AG04449 (cell line): ENCODE data around the gene ENTREP1.
A peak's percentile ranks its signal among the peaks of the same experiment; 100 is the strongest.

Experiments used
- CTCF ChIA-PET: fragments of 350-600 bp; formaldehyde crosslinking; extraction: SDS; loops from one replicate; lab custom pipeline; 2021; ENCODE audit warnings: antibody characterized with exemption; lab: Yijun Ruan, JAX
- POLR2A ChIA-PET: fragments of 400-600, 350-600 bp; formaldehyde crosslinking; extraction: SDS; loops from one replicate; lab custom pipeline; 2020; ENCODE audit warnings: antibody characterized with exemption, inconsistent platforms; lab: Yijun Ruan, JAX
- DNase-seq: peaks from one replicate; pipeline ENCODE4 v3.0.0-alpha.2; 2010; ENCODE audit warnings: low read depth, low spot score
- H3K4me3 ChIP-seq: 2 replicates; pipeline ENCODE4 v1.5.1; 2011; ENCODE audit warnings: low read depth, mild to moderate bottlenecking, control low read depth, low read length
- TF ChIP-seq, protein P1 (sequence below): IDR thresholded peaks from one replicate; pipeline ENCODE4 v1.5.1; 2011; ENCODE audit warnings: mild to moderate bottlenecking, moderate library complexity, low read length, control low read depth, inconsistent platforms; ENCODE audit not compliant: insufficient read depth; ENCODE audit errors: missing control alignments

Gene ENTREP1

DNA sequence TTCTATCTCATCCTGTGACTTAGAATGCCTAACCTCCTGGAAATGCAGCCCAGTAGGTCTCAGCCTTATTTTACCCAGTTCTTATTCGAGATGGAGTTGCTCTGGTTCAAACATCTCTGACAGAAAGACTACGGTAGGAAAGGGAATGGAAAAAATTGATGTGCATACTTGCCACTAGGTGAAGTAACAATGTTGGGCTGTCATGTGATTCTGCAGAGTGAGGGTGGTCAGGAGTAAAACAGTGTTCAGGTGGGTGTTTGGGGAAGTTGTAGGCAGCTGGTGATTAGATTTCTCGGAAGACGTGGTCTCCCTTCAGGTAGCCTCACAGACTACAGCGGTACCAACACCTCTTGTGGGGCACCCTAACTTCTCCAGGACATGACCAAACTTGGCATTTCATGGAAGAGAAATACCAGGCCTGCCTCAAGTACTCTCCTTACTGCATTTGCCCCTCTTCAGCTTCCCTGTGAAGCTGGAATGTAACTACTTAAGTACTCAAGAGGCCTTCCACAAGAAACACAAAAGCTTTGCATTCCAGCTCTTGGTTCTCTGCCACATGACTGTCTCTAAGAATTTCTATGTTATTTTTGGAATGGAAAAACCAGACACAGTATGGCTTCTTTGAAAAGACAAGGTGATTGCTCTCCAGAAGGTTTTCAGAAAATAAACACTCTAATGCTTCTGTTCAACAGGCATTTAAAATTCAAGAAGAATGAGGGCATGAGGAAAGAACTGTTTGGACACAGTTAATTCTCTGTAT, 17.4 kb upstream of the ENTREP1 start:
- ChIA-PET CTCF (no interaction called here), POLR2A (interaction anchor here (1.2 kb wide), 1 partner anchor 69 kb away, joined by 3 read pairs; no protein-coding TSS in a partner anchor)
- no peak overlapping the region for H3K4me3 ChIP-seq
- DNase-seq, result peak; percentile 70
- TF ChIP-seq, protein P1, sequence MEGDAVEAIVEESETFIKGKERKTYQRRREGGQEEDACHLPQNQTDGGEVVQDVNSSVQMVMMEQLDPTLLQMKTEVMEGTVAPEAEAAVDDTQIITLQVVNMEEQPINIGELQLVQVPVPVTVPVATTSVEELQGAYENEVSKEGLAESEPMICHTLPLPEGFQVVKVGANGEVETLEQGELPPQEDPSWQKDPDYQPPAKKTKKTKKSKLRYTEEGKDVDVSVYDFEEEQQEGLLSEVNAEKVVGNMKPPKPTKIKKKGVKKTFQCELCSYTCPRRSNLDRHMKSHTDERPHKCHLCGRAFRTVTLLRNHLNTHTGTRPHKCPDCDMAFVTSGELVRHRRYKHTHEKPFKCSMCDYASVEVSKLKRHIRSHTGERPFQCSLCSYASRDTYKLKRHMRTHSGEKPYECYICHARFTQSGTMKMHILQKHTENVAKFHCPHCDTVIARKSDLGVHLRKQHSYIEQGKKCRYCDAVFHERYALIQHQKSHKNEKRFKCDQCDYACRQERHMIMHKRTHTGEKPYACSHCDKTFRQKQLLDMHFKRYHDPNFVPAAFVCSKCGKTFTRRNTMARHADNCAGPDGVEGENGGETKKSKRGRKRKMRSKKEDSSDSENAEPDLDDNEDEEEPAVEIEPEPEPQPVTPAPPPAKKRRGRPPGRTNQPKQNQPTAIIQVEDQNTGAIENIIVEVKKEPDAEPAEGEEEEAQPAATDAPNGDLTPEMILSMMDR, result no peak

DNA sequence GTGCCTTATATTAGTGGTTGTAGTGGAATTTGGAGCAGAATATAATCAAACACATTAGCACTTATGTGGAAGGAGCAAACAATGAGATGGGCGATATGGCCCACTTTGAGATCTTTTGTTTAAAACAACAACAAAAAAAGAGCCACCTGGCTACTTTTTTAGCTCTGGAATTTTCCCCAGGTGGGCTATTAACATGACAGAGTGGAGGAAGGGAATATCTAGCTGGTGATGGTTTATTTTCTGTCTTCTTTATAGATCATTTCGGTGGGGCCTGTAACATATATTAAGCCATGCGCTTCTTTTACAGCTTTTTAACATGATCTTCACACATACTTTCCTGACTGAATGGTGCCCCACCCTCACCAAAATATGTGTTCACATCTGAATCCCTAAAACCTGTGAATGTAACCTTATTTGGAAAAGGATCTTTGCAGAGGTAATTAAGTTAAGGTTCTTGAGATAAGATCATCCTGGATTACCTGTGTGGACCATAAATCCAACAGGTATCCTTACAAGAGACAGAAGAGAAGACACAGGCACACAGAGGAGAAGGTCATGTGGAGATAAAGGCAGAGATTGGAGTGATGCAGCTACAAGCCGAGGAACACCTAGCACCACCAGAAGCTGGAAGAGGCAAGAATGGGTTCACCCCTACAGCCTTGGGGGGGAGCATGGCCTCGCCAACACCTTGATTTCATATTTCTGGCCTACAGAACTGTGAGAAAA, 16.6 kb upstream of the ENTREP1 start:
- ChIA-PET POLR2A (interaction anchor here (1.2 kb wide), 1 partner anchor 68 kb away, joined by 3 read pairs; no protein-coding TSS in a partner anchor), CTCF (interaction anchor here (0.9 kb wide), 1 partner anchor 105 kb away, joined by 3 read pairs; no protein-coding TSS in a partner anchor)
- TF ChIP-seq, protein P1, result no peak
- DNase-seq, result no peak
- no peak overlapping the region for H3K4me3 ChIP-seq

DNA sequence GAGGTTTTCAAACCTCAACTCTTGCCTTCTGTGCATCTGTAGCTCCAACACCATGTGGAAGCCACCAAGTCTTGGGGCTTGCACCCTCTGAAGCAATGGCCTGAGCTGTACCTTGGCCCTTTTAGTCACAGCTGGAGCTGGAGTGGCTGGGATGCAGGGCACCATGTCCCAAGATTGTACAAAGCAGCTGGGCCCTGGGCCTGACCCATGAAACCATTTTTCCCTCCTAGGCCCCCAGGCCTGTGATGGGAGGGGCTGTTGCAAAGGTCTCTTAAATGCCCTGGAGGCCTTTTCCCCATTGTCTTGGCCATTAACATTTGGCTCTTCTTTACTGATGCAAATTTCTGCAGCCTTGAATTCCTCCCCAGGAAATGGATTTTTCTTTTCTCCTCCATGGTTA, 11.8 kb upstream of the ENTREP1 start:
- TF ChIP-seq, protein P1, result no peak
- CTCF ChIA-PET, result no interaction called here
- H3K4me3 ChIP-seq, result no peak overlapping the region
- DNase-seq, result no peak
- POLR2A ChIA-PET, result no interaction called here

DNA sequence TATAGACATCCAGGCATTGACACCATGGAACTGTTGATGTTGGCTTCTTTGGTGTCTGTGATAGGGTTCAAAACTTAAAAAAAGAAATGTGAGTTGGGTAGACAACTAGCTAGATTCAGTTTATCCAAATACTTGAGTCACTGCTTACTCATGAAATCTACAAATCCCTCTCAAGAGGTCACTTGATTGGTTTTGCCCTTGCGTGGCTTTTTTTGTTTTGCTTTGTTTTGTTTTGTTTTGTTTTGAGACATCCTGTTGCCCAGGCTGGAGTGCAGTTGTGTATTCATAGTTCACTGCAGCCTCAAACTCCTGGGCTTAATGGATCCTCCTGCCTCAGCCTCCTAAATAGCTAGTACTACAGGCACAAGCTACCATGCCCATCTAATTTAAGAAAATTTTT, 10.5 kb upstream of the ENTREP1 start:
- DNase-seq, result no peak
- POLR2A ChIA-PET, result no interaction called here
- CTCF ChIA-PET, result no interaction called here
- H3K4me3 ChIP-seq, result no peak overlapping the region
- TF ChIP-seq, protein P1, result no peak

DNA sequence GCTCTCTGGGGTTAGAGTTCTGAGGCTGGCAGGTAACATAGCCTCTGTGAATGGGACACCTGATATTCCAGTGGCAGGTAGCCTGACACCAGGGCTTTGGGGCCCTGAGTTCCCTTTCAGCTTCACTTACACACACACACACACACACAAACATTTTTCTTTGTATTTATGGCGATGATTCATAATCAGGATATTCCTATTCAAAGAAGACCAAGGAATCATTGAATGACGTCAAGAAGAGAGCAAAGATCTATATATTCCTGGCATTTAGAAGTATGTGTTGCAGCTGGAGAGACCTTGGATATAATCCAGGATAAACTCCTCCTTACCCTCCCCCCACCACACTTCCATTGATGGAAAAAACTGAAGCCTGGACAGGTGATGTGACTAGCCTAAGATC, 7.9 kb upstream of the ENTREP1 start:
- POLR2A ChIA-PET, result no interaction called here
- CTCF ChIA-PET, result no interaction called here
- DNase-seq, result peak; percentile 5
- TF ChIP-seq, protein P1, result no peak
- H3K4me3 ChIP-seq, result no peak overlapping the region

DNA sequence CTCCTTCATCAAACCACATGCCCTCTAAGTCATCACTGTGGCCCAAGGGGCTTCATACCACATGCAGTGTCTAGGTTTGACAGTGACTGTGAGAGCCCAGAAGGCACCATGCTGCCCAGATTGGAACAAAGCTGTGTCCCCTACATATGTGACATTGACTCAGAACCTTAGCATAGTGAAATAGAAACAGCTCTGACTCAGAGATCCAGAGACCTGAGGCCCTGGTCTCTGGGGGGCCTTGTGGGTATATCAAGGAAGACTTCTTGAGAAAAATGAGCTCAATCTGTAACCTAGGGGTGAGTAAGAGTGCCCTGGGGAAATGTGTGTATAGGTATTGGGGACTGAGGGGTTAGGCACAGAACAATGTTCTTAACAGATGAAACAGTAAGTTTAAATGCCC, 7.1 kb upstream of the ENTREP1 start:
- TF ChIP-seq, protein P1, result no peak
- H3K4me3 ChIP-seq, result no peak overlapping the region
- ChIA-PET CTCF (no interaction called here), POLR2A (no interaction called here)
- no peak for DNase-seq
